DOHH2 (cell line): Measurements from ENCODE around the gene OTX2.

Experiments used
- CTCF ChIP-seq: fragments of 200-600 bp; sonication (generic); IDR thresholded peaks from one replicate; pipeline ENCODE4 v1.5.1; 2014; ENCODE audit warnings: antibody characterized with exemption, mild to moderate bottlenecking, low read depth, low read length; ENCODE audit not compliant: poor library complexity, severe bottlenecking
- EZH2phosphoT487 ChIP-seq: fragments of 200-600 bp; sonication (generic); IDR thresholded peaks from 2 replicates; pipeline ENCODE4 v1.6.1; 2017; ENCODE audit warnings: borderline replicate concordance, mild to moderate bottlenecking, antibody characterized with exemption, low read length, moderate library complexity, mixed read lengths

- no peak for TF ChIP-seq EZH2phosphoT487
- TF ChIP-seq CTCF, result no peak
Measured at GRCh38 chr14:56803816-56804535, 6.3 kb downstream of the OTX2 start.
